Keratinocyte (primary cell): ENCODE data around the gene SERPINA10. TPM values are rescaled to one million over a fixed set of nuclear protein-coding genes. Genes with fewer than 3 reads are reported as not detected.

Source experiments
- DNase-seq: peaks from one replicate; pipeline ENCODE4 v3.0.0-alpha.2; 2011; ENCODE audit warnings: low read depth, missing footprints, low spot score
- FAIRE-seq: peaks from 2 replicates; lab custom pipeline; 2011; peaks lifted over from hg19 to GRCh38; lab: Jason Lieb, UNC
- H2AFZ ChIP-seq: 2 replicates; pipeline ENCODE4 v1.6.0; 2012; ENCODE audit warnings: low read length, control low read depth, inconsistent platforms; ENCODE audit not compliant: control insufficient read depth
- H3K27ac ChIP-seq: 2 replicates; pipeline ENCODE4 v1.5.1; 2011; ENCODE audit warnings: low read length; ENCODE audit not compliant: control insufficient read depth, insufficient read depth
- H3K27me3 ChIP-seq: 3 replicates; pipeline ENCODE4 v1.6.0; 2011; ENCODE audit warnings: low read length; ENCODE audit not compliant: control insufficient read depth, insufficient read depth; ENCODE audit errors: extremely low read depth
- H3K36me3 ChIP-seq, 2 experiments: 2 replicates in 1 of 2; 3 replicates in 1 of 2; pipeline ENCODE4 v1.5.1; 2011; ENCODE audit warnings: low read length in 2 of 2, mild to moderate bottlenecking in 1 of 2; ENCODE audit not compliant: control insufficient read depth in 2 of 2, insufficient read depth in 2 of 2; ENCODE audit errors: extremely low read depth in 1 of 2
- H3K4me1 ChIP-seq: 3 replicates; pipeline ENCODE4 v1.5.1; 2011; ENCODE audit warnings: low read length; ENCODE audit not compliant: control insufficient read depth, insufficient read depth; ENCODE audit errors: extremely low read depth
- H3K4me2 ChIP-seq: 3 replicates; pipeline ENCODE4 v1.6.0; 2011; ENCODE audit warnings: low read depth, low read length; ENCODE audit not compliant: control insufficient read depth, insufficient read depth; ENCODE audit errors: extremely low read depth
- H3K4me3 ChIP-seq, 3 experiments: fragments of 200-600 bp in 1 of 3; sonication (generic) in 1 of 3; 2 replicates in 2 of 3; 3 replicates in 1 of 3; pipeline ENCODE4 v1.5.1; 2011 to 2016; ENCODE audit warnings: low read length in 3 of 3, mild to moderate bottlenecking in 3 of 3, control low read depth in 2 of 3, inconsistent platforms in 1 of 3, low read depth in 1 of 3, mixed read lengths in 1 of 3, mixed run types in 1 of 3, moderate library complexity in 1 of 3; ENCODE audit not compliant: control insufficient read depth in 2 of 3, insufficient read depth in 2 of 3; ENCODE audit errors: extremely low read depth in 1 of 3
- H3K79me2 ChIP-seq: 2 replicates; pipeline ENCODE4 v1.6.0; 2012; ENCODE audit warnings: low read length; ENCODE audit not compliant: control insufficient read depth, insufficient read depth
- H3K9ac ChIP-seq: 3 replicates; pipeline ENCODE4 v1.6.0; 2011; ENCODE audit warnings: low read length; ENCODE audit not compliant: control insufficient read depth, insufficient read depth; ENCODE audit errors: extremely low read depth
- H3K9me1 ChIP-seq: 3 replicates; pipeline ENCODE4 v1.6.0; 2011; ENCODE audit warnings: low read length; ENCODE audit not compliant: control insufficient read depth, insufficient read depth; ENCODE audit errors: extremely low read depth
- H3K9me3 ChIP-seq: 2 replicates; pipeline ENCODE4 v1.5.1; 2012; ENCODE audit warnings: low read depth, low read length; ENCODE audit not compliant: control insufficient read depth
- H4K20me1 ChIP-seq: 3 replicates; pipeline ENCODE4 v1.6.0; 2011; ENCODE audit warnings: low read length; ENCODE audit not compliant: control insufficient read depth, insufficient read depth; ENCODE audit errors: extremely low read depth
- CTCF ChIP-seq, 3 experiments: IDR thresholded peaks in 1 of 3; conservative IDR thresholded peaks in 1 of 3; optimal IDR thresholded peaks in 1 of 3; 2 replicates in 2 of 3; 3 replicates in 1 of 3; pipeline versions ENCODE3 to v1.5.1; 2011; ENCODE audit warnings: low read length in 3 of 3, mild to moderate bottlenecking in 3 of 3, moderate library complexity in 2 of 3, control low read depth in 1 of 3, inconsistent platforms in 1 of 3; ENCODE audit not compliant: insufficient read depth in 2 of 3; ENCODE audit errors: extremely low read depth in 1 of 3
- EZH2 ChIP-seq: IDR thresholded peaks from one replicate; pipeline ENCODE4 v1.6.1; 2012; ENCODE audit warnings: inconsistent platforms, mild to moderate bottlenecking, low read length, moderate library complexity
- dilution Hi-C: fragments of 300-500 bp; cut with MboI; formaldehyde crosslinking; loops from one replicate; pipeline ENCODE4 v1.7.0; 2020; ENCODE audit warnings: low sequenced_read_pairs; ENCODE audit not compliant: extremely low pct_ligation_motif_present
- polyA plus RNA-seq, 5 experiments: library from polyadenylated mRNA; depleted of rRNA in 3 of 5; stranded (reverse) in 3 of 5; stranded (forward) in 1 of 5; unstranded in 1 of 5; fragments of >200 nt; gene quantifications; 1 replicate in 1 of 5; 2 replicates in 3 of 5; 3 replicates in 1 of 5; pipeline versions ENCODE4 v1.2.1 to v1.2.3, GENCODE V29; 2011 to 2012; ENCODE audit warnings: missing spikeins in 2 of 5, low read depth in 1 of 5, low replicate concordance in 1 of 5

Gene SERPINA10
- polyA plus RNA-seq, 1 donor (not counting 4 experiments of a cell fraction or from before 2014, with no cell fraction given): not detected

GRCh38 chr14:94239406-94239805, 53.7 kb downstream of the SERPINA10 start:
- Histone ChIP-seq H3K4me3 (no peak overlapping the region), H3K9me3 (no peaks in the 10 kb centered on the region), H3K4me2 (no peak overlapping the region), H3K9ac (no peak overlapping the region), H3K9me1 (no peaks in the 10 kb centered on the region), H3K27ac (no peak overlapping the region), H3K4me1 (no peaks in the 10 kb centered on the region), H4K20me1 (no peaks in the 10 kb centered on the region), H2AFZ (no peak overlapping the region), H3K27me3 (no peaks in the 10 kb centered on the region), H3K36me3 (peaks cover 0 to 8% of the 10 kb centered on the region in 2 experiments), H3K79me2 (no peaks in the 10 kb centered on the region)
- FAIRE-seq: no peak
- DNase-seq: no peak
- TF ChIP-seq EZH2 (no peak), CTCF (optimal IDR thresholded peaks at IDR 0.05 in 1 of 3, IDR thresholded peaks at IDR 0.05 in 1 of 3, conservative IDR thresholded peaks at IDR 0.05 in 1 of 3; ENCODE audit: extremely low read depth in 1 of 3, insufficient read depth in 2 of 3, low read length in 3 of 3) (no peak)
- dilution Hi-C loops: no loop called here

GRCh38 chr14:94237983-94238382, 55.1 kb downstream of the SERPINA10 start:
- dilution Hi-C loops: no loop called here
- Histone ChIP-seq H3K79me2 (no peaks in the 10 kb centered on the region), H2AFZ (no peak overlapping the region), H3K4me3 (no peak overlapping the region), H3K36me3 (peaks cover 0 to 8% of the 10 kb centered on the region in 2 experiments), H3K27me3 (no peaks in the 10 kb centered on the region), H3K9me1 (no peaks in the 10 kb centered on the region), H3K27ac (no peak overlapping the region), H3K9me3 (no peaks in the 10 kb centered on the region), H3K4me1 (no peaks in the 10 kb centered on the region), H3K9ac (no peak overlapping the region), H4K20me1 (no peaks in the 10 kb centered on the region), H3K4me2 (no peak overlapping the region)
- FAIRE-seq (no peak), DNase-seq (no peak)
- TF ChIP-seq EZH2 (no peak), CTCF (optimal IDR thresholded peaks at IDR 0.05 in 1 of 3, IDR thresholded peaks at IDR 0.05 in 1 of 3, conservative IDR thresholded peaks at IDR 0.05 in 1 of 3; ENCODE audit: extremely low read depth in 1 of 3, insufficient read depth in 2 of 3, low read length in 3 of 3) (no peak)
